Endothelial cell (in vitro differentiated cells): ENCODE results near the gene GSE1. TPM values are rescaled to one million over a fixed set of nuclear protein-coding genes. Genes with fewer than 3 reads are reported as not detected.

Source experiments
- DNase-seq: peaks from one replicate; pipeline ENCODE4 v3.0.0; 2021; ENCODE audit warnings: low spot score
- H3K27ac Mint-ChIP-seq: one replicate; pipeline ENCODE4 v1.8.0; 2021; ENCODE audit warnings: mixed read lengths, inconsistent platforms; ENCODE audit not compliant: unreplicated experiment
- H3K27me3 Mint-ChIP-seq: one replicate; pipeline ENCODE4 v1.8.0; 2021; ENCODE audit warnings: mild to moderate bottlenecking, moderate library complexity, mixed read lengths, inconsistent platforms; ENCODE audit not compliant: unreplicated experiment
- H3K36me3 Mint-ChIP-seq: one replicate; pipeline ENCODE4 v1.8.0; 2021; ENCODE audit warnings: mild to moderate bottlenecking, low read depth, mixed read lengths, inconsistent platforms; ENCODE audit not compliant: unreplicated experiment
- H3K4me1 Mint-ChIP-seq: one replicate; pipeline ENCODE4 v1.8.0; 2021; ENCODE audit warnings: mild to moderate bottlenecking, mixed read lengths, inconsistent platforms; ENCODE audit not compliant: unreplicated experiment
- H3K4me3 Mint-ChIP-seq: one replicate; pipeline ENCODE4 v1.8.0; 2021; ENCODE audit warnings: mild to moderate bottlenecking, mixed read lengths, inconsistent platforms; ENCODE audit not compliant: unreplicated experiment
- H3K9me3 Mint-ChIP-seq: one replicate; pipeline ENCODE4 v1.8.0; 2021; ENCODE audit warnings: mixed read lengths, inconsistent platforms; ENCODE audit not compliant: unreplicated experiment
- total RNA-seq: library from RNA; stranded (reverse); fragmentation: NEBNext Ultra II Directional; extraction: Animal tissue kit (Norgen Biotek cat#: 25700); gene quantifications from one replicate; pipeline ENCODE4 v1.2.1, GENCODE V29; 2021; ENCODE audit not compliant: unreplicated experiment
- TF ChIP-seq, protein P1 (sequence below): fragments of 200-600 bp; sonication (generic); IDR thresholded peaks from one replicate; pipeline ENCODE4 v1.5.0; 2021; ENCODE audit warnings: antibody characterized with exemption; ENCODE audit not compliant: unreplicated experiment

The GSE1 gene
- total RNA-seq, 1 donor from 2014 or later: 23.9 TPM

GRCh38 chr16:85627526-85628264 is 14.6 kb downstream of the GSE1 start:
- Mint-ChIP-seq H3K4me1 (peaks cover 3% of the 10 kb centered on the region), H3K27me3 (peaks cover 11% of the 10 kb centered on the region), H3K4me3 (no peak overlapping the region), H3K27ac (no peak overlapping the region), H3K9me3 (no peaks in the 10 kb centered on the region), H3K36me3 (peaks cover 6% of the 10 kb centered on the region)
- DNase-seq: no peak
- TF ChIP-seq, protein P1, sequence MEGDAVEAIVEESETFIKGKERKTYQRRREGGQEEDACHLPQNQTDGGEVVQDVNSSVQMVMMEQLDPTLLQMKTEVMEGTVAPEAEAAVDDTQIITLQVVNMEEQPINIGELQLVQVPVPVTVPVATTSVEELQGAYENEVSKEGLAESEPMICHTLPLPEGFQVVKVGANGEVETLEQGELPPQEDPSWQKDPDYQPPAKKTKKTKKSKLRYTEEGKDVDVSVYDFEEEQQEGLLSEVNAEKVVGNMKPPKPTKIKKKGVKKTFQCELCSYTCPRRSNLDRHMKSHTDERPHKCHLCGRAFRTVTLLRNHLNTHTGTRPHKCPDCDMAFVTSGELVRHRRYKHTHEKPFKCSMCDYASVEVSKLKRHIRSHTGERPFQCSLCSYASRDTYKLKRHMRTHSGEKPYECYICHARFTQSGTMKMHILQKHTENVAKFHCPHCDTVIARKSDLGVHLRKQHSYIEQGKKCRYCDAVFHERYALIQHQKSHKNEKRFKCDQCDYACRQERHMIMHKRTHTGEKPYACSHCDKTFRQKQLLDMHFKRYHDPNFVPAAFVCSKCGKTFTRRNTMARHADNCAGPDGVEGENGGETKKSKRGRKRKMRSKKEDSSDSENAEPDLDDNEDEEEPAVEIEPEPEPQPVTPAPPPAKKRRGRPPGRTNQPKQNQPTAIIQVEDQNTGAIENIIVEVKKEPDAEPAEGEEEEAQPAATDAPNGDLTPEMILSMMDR: no peak

GRCh38 chr16:85628265-85628556 is 15.1 kb downstream of the GSE1 start:
- no peak overlapping the region for H3K4me3 Mint-ChIP-seq
- H3K4me1 Mint-ChIP-seq: peaks cover 3% of the 10 kb centered on the region
- H3K9me3 Mint-ChIP-seq: no peaks in the 10 kb centered on the region
- DNase-seq: no peak
- no peak overlapping the region for H3K27ac Mint-ChIP-seq
- H3K36me3 Mint-ChIP-seq: peaks cover 6% of the 10 kb centered on the region
- H3K27me3 Mint-ChIP-seq: peaks cover 11% of the 10 kb centered on the region
- TF ChIP-seq, protein P1: no peak

- TF ChIP-seq, protein P1: no peak
- H3K27me3 Mint-ChIP-seq: peaks cover 10% of the 10 kb centered on the region
- H3K4me3 Mint-ChIP-seq: no peak overlapping the region
- no peaks in the 10 kb centered on the region for H3K9me3 Mint-ChIP-seq
- H3K27ac Mint-ChIP-seq: no peak overlapping the region
- DNase-seq: no peak
- H3K36me3 Mint-ChIP-seq: peaks cover 6% of the 10 kb centered on the region
- peaks cover 3% of the 10 kb centered on the region for H3K4me1 Mint-ChIP-seq
These were observed 15.5 kb downstream of the GSE1 start for GRCh38 chr16:85628645-85629044.

GRCh38 chr16:85629326-85629725 is 16.2 kb downstream of the GSE1 start:
- Mint-ChIP-seq H3K4me3 (peak overlapping the region; percentile 47), H3K36me3 (peaks cover 6% of the 10 kb centered on the region), H3K4me1 (peaks cover 3% of the 10 kb centered on the region), H3K27ac (no peak overlapping the region), H3K27me3 (peaks cover 9% of the 10 kb centered on the region), H3K9me3 (no peaks in the 10 kb centered on the region)
- DNase-seq: no peak
- TF ChIP-seq, protein P1: no peak

DNA sequence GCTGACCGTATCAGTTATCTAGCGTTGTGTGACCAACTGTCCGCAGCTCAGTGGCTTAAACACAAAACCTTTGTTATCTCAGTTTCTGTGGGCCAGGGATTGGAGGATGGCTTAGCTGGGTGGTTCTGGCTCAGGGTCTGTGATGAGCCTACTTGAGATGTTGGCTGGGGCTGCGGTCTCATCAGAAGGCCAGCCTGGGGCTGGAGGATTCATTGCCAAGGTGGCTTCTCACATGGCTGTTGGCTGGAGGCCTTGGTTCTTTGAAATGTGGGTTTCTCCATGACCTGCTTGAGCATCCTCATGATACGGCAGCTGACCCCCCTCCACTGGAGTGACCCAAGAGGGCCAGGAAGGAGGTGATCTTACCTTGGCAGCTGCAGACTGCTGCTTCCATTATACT is 16.7 kb downstream of the GSE1 start:
- H3K4me1 Mint-ChIP-seq: peaks cover 3% of the 10 kb centered on the region
- peaks cover 6% of the 10 kb centered on the region for H3K36me3 Mint-ChIP-seq
- peaks cover 9% of the 10 kb centered on the region for H3K27me3 Mint-ChIP-seq
- peak overlapping the region; percentile 47 for H3K4me3 Mint-ChIP-seq
- no peak for DNase-seq
- no peaks in the 10 kb centered on the region for H3K9me3 Mint-ChIP-seq
- H3K27ac Mint-ChIP-seq: no peak overlapping the region
- TF ChIP-seq, protein P1: no peak
